ENCODE data around the gene STAB2.
A peak's percentile ranks its signal among the peaks of the same experiment; 100 is the strongest.
"Not testable (repeated sequence)": the region's sequence is repeated elsewhere in the genome, so short reads cannot be mapped to it uniquely, and the experiment has no call there.

Gene STAB2

GRCh38 chr12:103653568-103654173 lies 66.6 kb downstream of the STAB2 start:
- not testable (repeated sequence) for DNase-seq (ENCODE audit: low spot score)

GRCh38 chr12:103654816-103655215 lies 67.7 kb downstream of the STAB2 start:
- DNase-seq (ENCODE audit: low spot score) = no peak

- no peak for DNase-seq (ENCODE audit: low spot score)
Measured at GRCh38 chr12:103656291-103656690, 69.2 kb downstream of the STAB2 start.

- no peak for DNase-seq (ENCODE audit: low spot score)
Measured at GRCh38 chr12:103657331-103657730, 70.3 kb downstream of the STAB2 start.

GRCh38 chr12:103664626-103665025 lies 77.6 kb downstream of the STAB2 start:
- no peak for DNase-seq (ENCODE audit: low spot score)

GRCh38 chr12:103665971-103666370 lies 78.9 kb downstream of the STAB2 start:
- DNase-seq (ENCODE audit: low spot score) = no peak

GRCh38 chr12:103667125-103667524 lies 80.1 kb downstream of the STAB2 start:
- DNase-seq (ENCODE audit: low spot score) = no peak

GRCh38 chr12:103668520-103668919 lies 81.4 kb downstream of the STAB2 start:
- DNase-seq (ENCODE audit: low spot score) = no peak

- no peak for DNase-seq (ENCODE audit: low spot score)
Measured at GRCh38 chr12:103671367-103671766, 84.3 kb downstream of the STAB2 start.

GRCh38 chr12:103672401-103673119 lies 85.5 kb downstream of the STAB2 start:
- peak; percentile 50 for DNase-seq (ENCODE audit: low spot score)

- no peak for DNase-seq (ENCODE audit: low spot score)
Measured at GRCh38 chr12:103673487-103673886, 86.4 kb downstream of the STAB2 start.

GRCh38 chr12:103673891-103674375 lies 86.9 kb downstream of the STAB2 start:
- DNase-seq (ENCODE audit: low spot score) = no peak

GRCh38 chr12:103676893-103677292 lies 89.8 kb downstream of the STAB2 start:
- DNase-seq (ENCODE audit: low spot score) = no peak

GRCh38 chr12:103677341-103677740 lies 90.3 kb downstream of the STAB2 start:
- DNase-seq (ENCODE audit: low spot score) = no peak

- no peak for DNase-seq (ENCODE audit: low spot score)
Measured at GRCh38 chr12:103677905-103678304, 90.8 kb downstream of the STAB2 start.

- DNase-seq (ENCODE audit: low spot score) = no peak
Measured at GRCh38 chr12:103679421-103680170, 92.5 kb downstream of the STAB2 start.

- DNase-seq (ENCODE audit: low spot score) = peak; percentile 16
Measured at GRCh38 chr12:103680591-103681141, 93.6 kb downstream of the STAB2 start.

- no peak for DNase-seq (ENCODE audit: low spot score)
Measured at GRCh38 chr12:103686026-103686425, 99.0 kb downstream of the STAB2 start.

- no peak for DNase-seq (ENCODE audit: low spot score)
Measured at GRCh38 chr12:103687253-103687652, 100.2 kb downstream of the STAB2 start.

- DNase-seq (ENCODE audit: low spot score) = no peak
Measured at GRCh38 chr12:103688376-103689063, 101.4 kb downstream of the STAB2 start.

- DNase-seq (ENCODE audit: low spot score) = no peak
Measured at GRCh38 chr12:103690426-103690825, 103.4 kb downstream of the STAB2 start.

GRCh38 chr12:103691063-103691462 lies 104.0 kb downstream of the STAB2 start:
- no peak for DNase-seq (ENCODE audit: low spot score)

Data from GM03348 (cell line).